GM10248 (cell line): ENCODE measurements around the gene APOC3.

Experiments
- CTCF ChIA-PET: fragments of 300-600 bp; sonication (Branson Sonifier 250); formaldehyde crosslinking; extraction: SDS; loops from one replicate; lab custom pipeline; 2021; ENCODE audit warnings: antibody characterized with exemption; lab: Yijun Ruan, JAX
- POLR2A ChIA-PET: fragments of 350-650 bp; sonication (Branson Sonifier 250); formaldehyde crosslinking; extraction: SDS; loops from one replicate; lab custom pipeline; 2020; ENCODE audit warnings: antibody characterized with exemption; lab: Yijun Ruan, JAX
- DNase-seq: peaks from one replicate; pipeline ENCODE4 v3.0.0; 2012; ENCODE audit errors: extremely low spot score
- TF ChIP-seq, protein P1 (sequence below): IDR thresholded peaks from 2 replicates; pipeline ENCODE4 v1.5.1; 2012; ENCODE audit warnings: mild to moderate bottlenecking, low read depth; ENCODE audit errors: extremely low read depth, missing control alignments, control extremely low read depth

The APOC3 gene

GRCh38 chr11:116827461-116827860 lies 2.2 kb upstream of the APOC3 start:
- TF ChIP-seq, protein P1, sequence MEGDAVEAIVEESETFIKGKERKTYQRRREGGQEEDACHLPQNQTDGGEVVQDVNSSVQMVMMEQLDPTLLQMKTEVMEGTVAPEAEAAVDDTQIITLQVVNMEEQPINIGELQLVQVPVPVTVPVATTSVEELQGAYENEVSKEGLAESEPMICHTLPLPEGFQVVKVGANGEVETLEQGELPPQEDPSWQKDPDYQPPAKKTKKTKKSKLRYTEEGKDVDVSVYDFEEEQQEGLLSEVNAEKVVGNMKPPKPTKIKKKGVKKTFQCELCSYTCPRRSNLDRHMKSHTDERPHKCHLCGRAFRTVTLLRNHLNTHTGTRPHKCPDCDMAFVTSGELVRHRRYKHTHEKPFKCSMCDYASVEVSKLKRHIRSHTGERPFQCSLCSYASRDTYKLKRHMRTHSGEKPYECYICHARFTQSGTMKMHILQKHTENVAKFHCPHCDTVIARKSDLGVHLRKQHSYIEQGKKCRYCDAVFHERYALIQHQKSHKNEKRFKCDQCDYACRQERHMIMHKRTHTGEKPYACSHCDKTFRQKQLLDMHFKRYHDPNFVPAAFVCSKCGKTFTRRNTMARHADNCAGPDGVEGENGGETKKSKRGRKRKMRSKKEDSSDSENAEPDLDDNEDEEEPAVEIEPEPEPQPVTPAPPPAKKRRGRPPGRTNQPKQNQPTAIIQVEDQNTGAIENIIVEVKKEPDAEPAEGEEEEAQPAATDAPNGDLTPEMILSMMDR = no peak
- DNase-seq = no peak
- CTCF ChIA-PET = interaction anchor here (1.0 kb wide), 1 partner anchor 36 kb away, joined by 3 read pairs; the partner anchor contains the start of gene APOA5
- POLR2A ChIA-PET = no interaction called here

DNA sequence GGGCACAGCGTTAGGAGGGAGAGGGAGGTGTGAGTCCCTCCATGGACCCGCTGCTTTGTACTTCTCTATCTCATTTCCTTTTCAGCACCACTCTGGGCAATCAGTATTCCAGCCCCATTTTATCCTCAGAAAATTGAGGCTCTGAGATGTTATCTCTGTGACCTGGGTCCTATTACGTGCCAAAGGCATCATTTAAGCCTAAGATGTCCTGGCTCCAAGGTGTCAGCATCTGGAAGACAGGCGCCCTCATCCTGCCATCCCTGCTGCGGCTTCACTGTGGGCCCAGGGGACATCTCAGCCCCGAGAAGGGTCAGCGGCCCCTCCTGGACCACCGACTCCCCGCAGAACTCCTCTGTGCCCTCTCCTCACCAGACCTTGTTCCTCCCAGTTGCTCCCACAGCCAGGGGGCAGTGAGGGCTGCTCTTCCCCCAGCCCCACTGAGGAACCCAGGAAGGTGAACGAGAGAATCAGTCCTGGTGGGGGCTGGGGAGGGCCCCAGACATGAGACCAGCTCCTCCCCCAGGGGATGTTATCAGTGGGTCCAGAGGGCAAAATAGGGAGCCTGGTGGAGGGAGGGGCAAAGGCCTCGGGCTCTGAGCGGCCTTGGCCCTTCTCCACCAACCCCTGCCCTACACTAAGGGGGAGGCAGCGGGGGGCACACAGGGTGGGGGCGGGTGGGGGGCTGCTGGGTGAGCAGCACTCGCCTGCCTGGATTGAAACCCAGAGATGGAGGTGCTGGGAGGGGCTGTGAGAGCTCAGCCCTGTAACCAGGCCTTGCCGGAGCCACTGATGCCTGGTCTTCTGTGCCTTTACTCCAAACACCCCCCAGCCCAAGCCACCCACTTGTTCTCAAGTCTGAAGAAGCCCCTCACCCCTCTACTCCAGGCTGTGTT lies 829 bp upstream of the APOC3 start:
- TF ChIP-seq, protein P1 = no peak
- CTCF ChIA-PET = interaction anchor here (1.0 kb wide), 2 partner anchors 8 to 38 kb away, joined by 3 read pairs; partner anchors contain the start of gene APOA5
- POLR2A ChIA-PET = no interaction called here
- no peak for DNase-seq

DNA sequence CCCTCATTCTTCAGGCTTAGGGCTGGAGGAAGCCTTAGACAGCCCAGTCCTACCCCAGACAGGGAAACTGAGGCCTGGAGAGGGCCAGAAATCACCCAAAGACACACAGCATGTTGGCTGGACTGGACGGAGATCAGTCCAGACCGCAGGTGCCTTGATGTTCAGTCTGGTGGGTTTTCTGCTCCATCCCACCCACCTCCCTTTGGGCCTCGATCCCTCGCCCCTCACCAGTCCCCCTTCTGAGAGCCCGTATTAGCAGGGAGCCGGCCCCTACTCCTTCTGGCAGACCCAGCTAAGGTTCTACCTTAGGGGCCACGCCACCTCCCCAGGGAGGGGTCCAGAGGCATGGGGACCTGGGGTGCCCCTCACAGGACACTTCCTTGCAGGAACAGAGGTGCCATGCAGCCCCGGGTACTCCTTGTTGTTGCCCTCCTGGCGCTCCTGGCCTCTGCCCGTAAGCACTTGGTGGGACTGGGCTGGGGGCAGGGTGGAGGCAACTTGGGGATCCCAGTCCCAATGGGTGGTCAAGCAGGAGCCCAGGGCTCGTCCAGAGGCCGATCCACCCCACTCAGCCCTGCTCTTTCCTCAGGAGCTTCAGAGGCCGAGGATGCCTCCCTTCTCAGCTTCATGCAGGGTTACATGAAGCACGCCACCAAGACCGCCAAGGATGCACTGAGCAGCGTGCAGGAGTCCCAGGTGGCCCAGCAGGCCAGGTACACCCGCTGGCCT lies 641 bp downstream of the APOC3 start:
- ChIA-PET POLR2A (no interaction called here), CTCF (interaction anchor here (1.0 kb wide), 1 partner anchor 276 kb away, joined by 4 read pairs; no protein-coding TSS in a partner anchor)
- TF ChIP-seq, protein P1 = no peak
- DNase-seq = no peak

- no peak for DNase-seq
- TF ChIP-seq, protein P1 = no peak
- ChIA-PET POLR2A (no interaction called here), CTCF (interaction anchor here (3.7 to 6.3 kb wide), 2 partner anchors 11 to 41 kb away, joined by 16 to 50 read pairs; partner anchors contain the start of genes APOA4 and APOA5)
These were observed 2.2 kb downstream of the APOC3 start for GRCh38 chr11:116831790-116832349.

- CTCF ChIA-PET = interaction anchor here (3.7 to 6.3 kb wide), 2 partner anchors 11 to 42 kb away, joined by 16 to 50 read pairs; partner anchors contain the start of genes APOA4 and APOA5
- TF ChIP-seq, protein P1 = no peak
- POLR2A ChIA-PET = no interaction called here
- DNase-seq = no peak
These were observed 2.9 kb downstream of the APOC3 start for GRCh38 chr11:116832350-116833290.
